Thyroid gland (tissue), 4 donors: ENCODE results near the gene H2BK1. TPM values are rescaled to one million over a fixed set of nuclear protein-coding genes. Genes with fewer than 3 reads are reported as not detected.

ENCODE experiments used
- DNase-seq, 2 donors: peaks; one replicate each; pipeline ENCODE4 v3.0.0-alpha.2; 2019
- H3K27ac ChIP-seq, 3 donors: fragments of 200-600 bp; sonication (generic); 1 replicate in 2 of 3; 2 replicates in 1 of 3; pipeline ENCODE4 v1.5.1; 2016 to 2019; ENCODE audit warnings: mild to moderate bottlenecking in 1 of 3, moderate library complexity in 1 of 3
- H3K27me3 ChIP-seq: fragments of 200-600 bp; sonication (generic); one replicate; pipeline ENCODE4 v1.5.1; 2019
- H3K36me3 ChIP-seq, 2 donors: fragments of 200-600 bp; sonication (generic); one replicate each; pipeline ENCODE4 v1.5.1; 2016 to 2019
- H3K4me1 ChIP-seq, 2 donors: fragments of 200-600 bp; sonication (generic); one replicate each; pipeline ENCODE4 v1.5.1; 2017 to 2019
- H3K4me3 ChIP-seq, 3 donors: fragments of 200-600 bp; sonication (generic); replicated peaks in 1 of 3; 1 replicate in 2 of 3; 2 replicates in 1 of 3; pipeline ENCODE4 v1.5.1; 2016; ENCODE audit warnings: mild to moderate bottlenecking in 1 of 3
- H3K9me3 ChIP-seq: fragments of 200-600 bp; sonication (generic); one replicate; pipeline ENCODE4 v1.5.1; 2017
- POLR2A ChIP-seq, 2 donors: fragments of 450-650 bp; IDR thresholded peaks; one replicate each; pipeline ENCODE4 v1.6.1; 2017; ENCODE audit warnings: antibody characterized with exemption in 2 of 2, mild to moderate bottlenecking in 2 of 2, moderate library complexity in 1 of 2
- WGBS, 2 donors: methylation state at CpG; one replicate each; pipeline ENCODE4 v1.1.5; 2017; 5-methylcytosine and 5-hydroxymethylcytosine counted together
- intact Hi-C: fragments of 100-400 bp; cut with DNase I; formaldehyde crosslinking; loops from one replicate; pipeline ENCODE4 v1.15.1; 2023
- total RNA-seq, 4 donors: library from RNA; depleted of rRNA; stranded (reverse); fragments of >200 nt; gene quantifications; one replicate each; pipeline ENCODE4 v1.2.3, GENCODE V29; 2016
- TF ChIP-seq, protein P1 (sequence below), 6 experiments: fragments of 200-600 bp in 3 of 6; fragments of 450-650 bp in 3 of 6; sonication (generic) in 3 of 6; IDR thresholded peaks; one replicate each; pipeline ENCODE4 v1.5.1; 2016 to 2019; ENCODE audit warnings: antibody characterized with exemption in 6 of 6, mild to moderate bottlenecking in 2 of 6, inconsistent platforms in 1 of 6, moderate library complexity in 1 of 6

The H2BK1 gene
- total RNA-seq, 4 donors from 2014 or later = not detected

DNA sequence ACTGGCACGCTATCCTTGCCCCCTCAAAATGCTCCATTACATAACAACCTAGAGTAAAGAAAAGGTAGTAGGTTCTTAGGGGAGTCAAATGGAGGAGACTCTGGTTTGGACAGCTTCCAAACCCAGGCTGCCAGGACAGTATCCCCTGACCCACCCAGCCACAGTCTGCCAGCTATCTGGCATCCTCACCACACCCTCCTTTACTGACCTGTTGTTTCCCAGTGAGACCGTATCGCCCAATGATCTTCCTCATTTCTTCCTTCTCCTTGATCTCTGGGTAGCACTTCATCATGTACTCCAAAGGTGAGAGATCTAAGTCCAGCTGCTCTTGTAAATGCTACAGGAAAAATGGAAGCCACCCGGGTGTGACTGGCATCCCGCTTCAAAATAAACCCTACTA, 5.1 kb upstream of the H2BK1 start:
- intact Hi-C loops = no loop called here
- TF ChIP-seq, protein P1, sequence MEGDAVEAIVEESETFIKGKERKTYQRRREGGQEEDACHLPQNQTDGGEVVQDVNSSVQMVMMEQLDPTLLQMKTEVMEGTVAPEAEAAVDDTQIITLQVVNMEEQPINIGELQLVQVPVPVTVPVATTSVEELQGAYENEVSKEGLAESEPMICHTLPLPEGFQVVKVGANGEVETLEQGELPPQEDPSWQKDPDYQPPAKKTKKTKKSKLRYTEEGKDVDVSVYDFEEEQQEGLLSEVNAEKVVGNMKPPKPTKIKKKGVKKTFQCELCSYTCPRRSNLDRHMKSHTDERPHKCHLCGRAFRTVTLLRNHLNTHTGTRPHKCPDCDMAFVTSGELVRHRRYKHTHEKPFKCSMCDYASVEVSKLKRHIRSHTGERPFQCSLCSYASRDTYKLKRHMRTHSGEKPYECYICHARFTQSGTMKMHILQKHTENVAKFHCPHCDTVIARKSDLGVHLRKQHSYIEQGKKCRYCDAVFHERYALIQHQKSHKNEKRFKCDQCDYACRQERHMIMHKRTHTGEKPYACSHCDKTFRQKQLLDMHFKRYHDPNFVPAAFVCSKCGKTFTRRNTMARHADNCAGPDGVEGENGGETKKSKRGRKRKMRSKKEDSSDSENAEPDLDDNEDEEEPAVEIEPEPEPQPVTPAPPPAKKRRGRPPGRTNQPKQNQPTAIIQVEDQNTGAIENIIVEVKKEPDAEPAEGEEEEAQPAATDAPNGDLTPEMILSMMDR (IDR thresholded peaks at IDR 0.05) = no peak
- TF ChIP-seq POLR2A (IDR thresholded peaks at IDR 0.05) = no peak
- H3K36me3 ChIP-seq = peaks cover 61 to 65% of the 10 kb centered on the region in 2 donors
- no peak for DNase-seq
- 90 to 97% methylated on average over 5 of the region's 5 CpGs for WGBS, 2 donors
- H3K27me3 ChIP-seq = no peaks in the 10 kb centered on the region
- H3K4me3 ChIP-seq = no peak overlapping the region
- H3K27ac ChIP-seq = no peak overlapping the region
- H3K4me1 ChIP-seq = no peaks in the 10 kb centered on the region
- no peaks in the 10 kb centered on the region for H3K9me3 ChIP-seq

DNA sequence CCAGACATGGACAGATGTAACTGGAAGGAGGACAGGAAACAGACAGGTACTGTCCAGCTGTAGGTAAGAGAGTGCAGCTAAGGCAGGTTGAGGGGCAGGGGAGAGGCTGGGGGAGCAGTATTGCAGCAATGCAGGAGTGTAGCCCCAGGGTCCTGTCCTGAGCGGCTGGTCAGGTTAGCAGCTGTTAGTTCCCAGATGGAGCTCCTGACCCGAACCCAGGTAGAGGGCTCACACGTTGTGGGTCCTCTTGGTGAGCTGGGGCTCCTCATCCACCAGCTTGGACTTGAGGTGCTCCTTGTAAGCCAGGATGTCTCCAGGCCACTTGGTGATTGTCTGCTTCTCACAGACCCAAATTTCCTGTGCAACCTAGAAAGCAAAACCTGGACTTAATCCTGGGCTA, 3.5 kb upstream of the H2BK1 start:
- no peak overlapping the region for H3K27ac ChIP-seq
- peaks cover 48 to 51% of the 10 kb centered on the region in 2 donors for H3K36me3 ChIP-seq
- WGBS, 2 donors = 76 to 90% methylated on average over 2 to 3 of the region's 3 CpGs
- DNase-seq = no peak
- TF ChIP-seq, protein P1 (IDR thresholded peaks at IDR 0.05) = no peak
- no peak for TF ChIP-seq POLR2A (IDR thresholded peaks at IDR 0.05)
- no peak overlapping the region for H3K4me3 ChIP-seq
- H3K9me3 ChIP-seq = no peaks in the 10 kb centered on the region
- H3K27me3 ChIP-seq = no peaks in the 10 kb centered on the region
- intact Hi-C loops = no loop called here
- H3K4me1 ChIP-seq = no peaks in the 10 kb centered on the region

DNA sequence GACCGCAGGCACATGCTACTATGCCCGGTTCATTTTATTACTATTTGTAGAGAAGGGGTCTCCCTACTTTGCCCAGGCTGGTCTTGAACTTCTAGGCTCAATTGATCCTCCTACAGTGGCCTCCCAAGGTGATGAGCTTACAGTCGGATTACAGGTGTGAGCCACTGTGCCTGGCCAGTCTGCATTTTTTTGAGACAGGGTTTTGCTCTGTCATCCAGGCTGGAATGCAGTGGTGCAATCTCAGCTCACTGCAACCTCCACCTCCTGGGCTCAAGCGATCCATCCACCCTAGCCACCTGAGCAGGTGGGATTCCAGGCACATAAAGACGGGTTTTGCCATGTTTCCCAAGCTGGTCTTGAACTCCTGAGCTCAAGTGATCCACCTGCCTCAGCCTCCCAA, 2.3 kb upstream of the H2BK1 start:
- no peak overlapping the region for H3K27ac ChIP-seq
- no peaks in the 10 kb centered on the region for H3K9me3 ChIP-seq
- TF ChIP-seq POLR2A (IDR thresholded peaks at IDR 0.05) = no peak
- TF ChIP-seq, protein P1 (IDR thresholded peaks at IDR 0.05) = no peak
- peaks cover 37 to 39% of the 10 kb centered on the region in 2 donors for H3K36me3 ChIP-seq
- no peaks in the 10 kb centered on the region for H3K4me1 ChIP-seq
- no peaks in the 10 kb centered on the region for H3K27me3 ChIP-seq
- no peak overlapping the region for H3K4me3 ChIP-seq
- no peak for DNase-seq
- 95 to 96% methylated on average over 5 of the region's 5 CpGs for WGBS, 2 donors
- intact Hi-C loops = no loop called here

DNA sequence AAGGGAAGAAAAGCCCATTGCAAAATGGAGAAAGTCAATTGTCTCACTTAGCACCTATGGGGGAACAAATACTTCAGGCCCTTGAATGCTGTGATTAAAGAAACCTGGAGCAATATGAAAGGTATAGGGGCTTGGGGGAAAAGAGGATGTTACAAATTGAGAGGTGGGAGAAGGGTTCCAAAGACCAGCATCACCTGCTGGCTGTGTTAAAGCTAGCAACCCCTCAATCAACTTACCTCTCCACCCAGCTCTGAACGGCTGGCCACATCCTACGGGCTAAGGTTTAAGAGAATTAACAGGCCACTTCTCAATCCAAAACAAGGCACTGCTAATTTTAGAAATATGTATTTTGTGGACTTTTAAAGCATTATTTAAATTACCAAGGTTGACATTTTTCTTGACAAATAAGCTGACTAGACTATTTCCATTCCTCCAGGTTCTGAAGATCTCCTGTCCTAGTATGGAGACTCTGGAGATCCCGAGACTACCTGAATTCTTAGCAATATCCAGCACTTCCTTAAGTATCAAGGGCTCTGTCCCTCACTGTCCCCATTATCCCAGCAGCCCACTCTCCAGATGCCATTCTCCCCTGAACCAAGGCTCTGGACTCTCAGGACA, 976 bp upstream of the H2BK1 start:
- H3K36me3 ChIP-seq = peaks cover 25 to 26% of the 10 kb centered on the region in 2 donors
- no peak for DNase-seq
- WGBS, 2 donors = 76 to 80% methylated on average over 3 of the region's 3 CpGs
- H3K9me3 ChIP-seq = no peaks in the 10 kb centered on the region
- H3K27ac ChIP-seq = no peak overlapping the region
- no peaks in the 10 kb centered on the region for H3K4me1 ChIP-seq
- no peak for TF ChIP-seq POLR2A (IDR thresholded peaks at IDR 0.05)
- TF ChIP-seq, protein P1 (IDR thresholded peaks at IDR 0.05) = no peak
- intact Hi-C loops = no loop called here
- no peaks in the 10 kb centered on the region for H3K27me3 ChIP-seq
- no peak overlapping the region for H3K4me3 ChIP-seq

DNA sequence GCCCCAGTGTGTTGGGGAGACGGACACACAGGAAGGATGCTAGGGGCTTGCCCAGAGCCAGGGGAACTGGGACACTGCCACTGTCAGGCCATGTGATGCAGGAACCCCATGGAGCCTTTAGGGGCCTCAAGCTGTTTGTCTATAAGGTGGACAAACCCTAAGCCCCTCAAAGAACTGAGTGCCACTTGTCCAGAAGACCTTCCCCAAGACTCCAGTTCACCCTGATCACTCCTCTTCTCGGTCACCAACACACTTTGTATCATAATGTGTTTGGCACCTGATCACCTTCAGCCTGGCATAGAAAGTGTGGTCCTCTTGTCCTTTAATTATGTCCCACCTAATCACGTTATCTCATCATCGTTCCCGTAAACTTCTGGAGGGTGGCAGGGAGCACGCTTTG, 700 bp downstream of the H2BK1 start:
- Histone ChIP-seq H3K4me3 (no peak overlapping the region), H3K27me3 (no peaks in the 10 kb centered on the region), H3K4me1 (no peaks in the 10 kb centered on the region), H3K27ac (no peak overlapping the region), H3K36me3 (peaks cover 12 to 14% of the 10 kb centered on the region in 2 donors), H3K9me3 (no peaks in the 10 kb centered on the region)
- intact Hi-C loops = no loop called here
- 80 to 81% methylated on average over 6 of the region's 6 CpGs for WGBS, 2 donors
- DNase-seq = no peak
- no peak for TF ChIP-seq POLR2A (IDR thresholded peaks at IDR 0.05)
